GM13976 (cell line): ENCODE results near the gene TMEM123.

ENCODE experiments used
- DNase-seq: peaks from one replicate; pipeline ENCODE4 v3.0.0; 2012; ENCODE audit warnings: low spot score
- CTCF ChIP-seq: IDR thresholded peaks from 2 replicates; pipeline ENCODE4 v1.5.1; 2012; ENCODE audit warnings: borderline replicate concordance, mild to moderate bottlenecking; ENCODE audit not compliant: insufficient read depth; ENCODE audit errors: extremely low read depth, missing control alignments, control extremely low read depth
- in situ Hi-C: fragments of 300-500 bp; cut with MboI; formaldehyde crosslinking; loops from one replicate; pipeline ENCODE4 v1.12.0; 2022; ENCODE audit warnings: low sequenced_read_pairs, mixed read lengths, inconsistent platforms; ENCODE audit not compliant: unreplicated experiment

TMEM123 gene

GRCh38 chr11:102413497-102413896 is 39.1 kb downstream of the TMEM123 start:
- TF ChIP-seq CTCF, result no peak
- in situ Hi-C loops, result no loop called here
- no peak for DNase-seq

- no peak for TF ChIP-seq CTCF
- in situ Hi-C loops, result no loop called here
- DNase-seq, result no peak
Measured at GRCh38 chr11:102411142-102411541, 41.4 kb downstream of the TMEM123 start.

GRCh38 chr11:102410382-102410784 is 42.2 kb downstream of the TMEM123 start:
- TF ChIP-seq CTCF, result no peak
- in situ Hi-C loops, result no loop called here
- DNase-seq, result no peak

GRCh38 chr11:102408339-102408738 is 44.2 kb downstream of the TMEM123 start:
- TF ChIP-seq CTCF, result no peak
- no peak for DNase-seq
- in situ Hi-C loops, result no loop called here

GRCh38 chr11:102407901-102408300 is 44.7 kb downstream of the TMEM123 start:
- DNase-seq, result no peak
- no peak for TF ChIP-seq CTCF
- in situ Hi-C loops, result no loop called here

- no peak for DNase-seq
- no peak for TF ChIP-seq CTCF
- in situ Hi-C loops, result no loop called here
Measured at GRCh38 chr11:102406099-102406498, 46.5 kb downstream of the TMEM123 start.

- no peak for DNase-seq
- in situ Hi-C loops, result no loop called here
- TF ChIP-seq CTCF, result no peak
Measured at GRCh38 chr11:102405501-102405900, 47.1 kb downstream of the TMEM123 start.
